Measurements from ENCODE around the gene PRCD.

- no peak for TF ChIP-seq CTCF (IDR thresholded peaks at IDR 0.05)
- TF ChIP-seq POLR2A (IDR thresholded peaks at IDR 0.05): no peak
- no peak for TF ChIP-seq EP300 (IDR thresholded peaks at IDR 0.05)
- no peak for TF ChIP-seq POLR2AphosphoS5 (IDR thresholded peaks at IDR 0.05)
Observed at GRCh38 chr17:76537578-76538280, 2.1 kb upstream of the PRCD start, which contains the start of gene CYGB.

Data from stomach (tissue), 4 donors.